Neural cell (in vitro differentiated cells): ENCODE results near the gene HDAC3. TPM values are rescaled to one million over a fixed set of nuclear protein-coding genes. Genes with fewer than 3 reads are reported as not detected.

Experiments
- H2AFZ ChIP-seq: fragments of 200-600, 300-800 bp; sonication (generic), shearing (Covaris generic); 2 replicates; pipeline ENCODE4 v1.6.0; 2014; ENCODE audit warnings: low read depth, mild to moderate bottlenecking, antibody characterized with exemption, low read length, moderate library complexity
- H3F3A ChIP-seq: fragments of 200-600 bp; shearing (Covaris generic); 2 replicates; pipeline ENCODE4 v1.6.1; 2016; ENCODE audit warnings: mild to moderate bottlenecking, moderate library complexity, mixed read lengths, antibody characterized with exemption, low read length; ENCODE audit not compliant: insufficient read depth, poor library complexity, severe bottlenecking
- H3K27ac ChIP-seq: fragments of 200-600, 300-800 bp; sonication (generic), shearing (Covaris generic); 2 replicates; pipeline ENCODE4 v1.5.1; 2014; ENCODE audit warnings: mild to moderate bottlenecking, low read length, moderate library complexity
- H3K27me3 ChIP-seq: fragments of 300-800, 200-600 bp; sonication (generic), shearing (Covaris generic); 2 replicates; pipeline ENCODE4 v1.6.0; 2014; ENCODE audit warnings: mild to moderate bottlenecking, low read depth, low read length, moderate library complexity; ENCODE audit not compliant: insufficient read depth
- H3K36me3 ChIP-seq: fragments of 300-800, 200-600 bp; sonication (generic), shearing (Covaris generic); 2 replicates; pipeline ENCODE4 v1.5.1; 2014; ENCODE audit warnings: mild to moderate bottlenecking, antibody characterized with exemption, low read length, moderate library complexity; ENCODE audit not compliant: insufficient read depth
- H3K4me2 ChIP-seq: fragments of 300-800, 200-600 bp; sonication (generic), shearing (Covaris generic); 2 replicates; pipeline ENCODE4 v1.6.0; 2014; ENCODE audit warnings: mild to moderate bottlenecking, low read length
- H3K4me3 ChIP-seq: fragments of 300-800, 200-600 bp; sonication (generic), shearing (Covaris generic); 2 replicates; pipeline ENCODE4 v1.5.1; 2014; ENCODE audit warnings: mild to moderate bottlenecking, low read length, moderate library complexity
- H3K79me2 ChIP-seq: fragments of 200-600 bp; shearing (Covaris generic); replicated peaks from 2 replicates; pipeline ENCODE4 v1.6.0; 2014; ENCODE audit warnings: mild to moderate bottlenecking, low read length, moderate library complexity; ENCODE audit not compliant: insufficient read depth
- H3K9ac ChIP-seq: fragments of 300-800, 200-600 bp; sonication (generic), shearing (Covaris generic); 2 replicates; pipeline ENCODE4 v1.6.1; 2016; ENCODE audit warnings: mild to moderate bottlenecking, low read length, mixed read lengths
- H3K9me2 ChIP-seq: fragments of 200-600 bp; shearing (Covaris generic); 2 replicates; pipeline ENCODE4 v1.6.1; 2016; ENCODE audit warnings: mild to moderate bottlenecking, low read length, mixed read lengths; ENCODE audit not compliant: insufficient read depth
- H3K9me3 ChIP-seq: fragments of 200-600, 300-800 bp; sonication (generic), shearing (Covaris generic); 2 replicates; pipeline ENCODE4 v1.6.1; 2016; ENCODE audit warnings: mild to moderate bottlenecking, mixed run types, low read length, moderate library complexity, mixed read lengths
- H4K20me1 ChIP-seq: fragments of 200-600 bp; shearing (Covaris generic); 2 replicates; pipeline ENCODE4 v1.6.1; 2016; ENCODE audit warnings: mild to moderate bottlenecking, mixed run types; ENCODE audit not compliant: insufficient read depth
- EP300 ChIP-seq: fragments of 450-650 bp; conservative IDR thresholded peaks from 2 replicates; pipeline ENCODE4 v1.6.1; 2014; ENCODE audit warnings: antibody characterized with exemption, mild to moderate bottlenecking, moderate library complexity; ENCODE audit not compliant: poor library complexity, severe bottlenecking
- EZH2 ChIP-seq: fragments of 200-600, 300-800 bp; shearing (Covaris generic), sonication (generic); IDR thresholded peaks from 2 replicates; pipeline ENCODE4 v1.6.1; 2014; ENCODE audit warnings: antibody characterized with exemption, low read length, borderline replicate concordance, mild to moderate bottlenecking; ENCODE audit not compliant: insufficient read depth, poor library complexity, severe bottlenecking
- MXI1 ChIP-seq: fragments of 450-650 bp; conservative IDR thresholded peaks from 2 replicates; pipeline ENCODE4 v1.6.1; 2014; ENCODE audit warnings: antibody characterized with exemption, mild to moderate bottlenecking; ENCODE audit not compliant: poor library complexity, severe bottlenecking
- POLR2AphosphoS5 ChIP-seq: IDR thresholded peaks from 2 replicates; pipeline ENCODE4 v1.6.1; 2012
- RAD21 ChIP-seq: fragments of 450-650 bp; conservative IDR thresholded peaks from 2 replicates; pipeline ENCODE4 v1.6.1; 2014; ENCODE audit warnings: antibody characterized with exemption, mild to moderate bottlenecking, moderate library complexity
- REST ChIP-seq: IDR thresholded peaks from 2 replicates; pipeline ENCODE4 v1.6.1; 2012; ENCODE audit warnings: borderline replicate concordance
- SMC3 ChIP-seq: fragments of 450-650 bp; conservative IDR thresholded peaks from 2 replicates; pipeline ENCODE4 v1.6.1; 2014; ENCODE audit warnings: antibody characterized with exemption, mild to moderate bottlenecking, moderate library complexity; ENCODE audit not compliant: poor library complexity
- TAF1 ChIP-seq: IDR thresholded peaks from 2 replicates; pipeline ENCODE4 v1.6.1; 2012; ENCODE audit warnings: low read depth
- polyA plus RNA-seq: library from polyadenylated mRNA; depleted of rRNA; stranded (reverse); fragments of >200 nt; gene quantifications from 2 replicates; pipeline ENCODE4 v1.2.3, GENCODE V29; 2014
- TF ChIP-seq, protein P1 (sequence below): fragments of 450-650 bp; IDR thresholded peaks from 2 replicates; pipeline ENCODE4 v1.5.1; 2014; ENCODE audit warnings: antibody characterized with exemption, mild to moderate bottlenecking, moderate library complexity; ENCODE audit not compliant: poor library complexity, severe bottlenecking

The HDAC3 gene
- polyA plus RNA-seq, 1 donor from 2014 or later, result 115 TPM

DNA sequence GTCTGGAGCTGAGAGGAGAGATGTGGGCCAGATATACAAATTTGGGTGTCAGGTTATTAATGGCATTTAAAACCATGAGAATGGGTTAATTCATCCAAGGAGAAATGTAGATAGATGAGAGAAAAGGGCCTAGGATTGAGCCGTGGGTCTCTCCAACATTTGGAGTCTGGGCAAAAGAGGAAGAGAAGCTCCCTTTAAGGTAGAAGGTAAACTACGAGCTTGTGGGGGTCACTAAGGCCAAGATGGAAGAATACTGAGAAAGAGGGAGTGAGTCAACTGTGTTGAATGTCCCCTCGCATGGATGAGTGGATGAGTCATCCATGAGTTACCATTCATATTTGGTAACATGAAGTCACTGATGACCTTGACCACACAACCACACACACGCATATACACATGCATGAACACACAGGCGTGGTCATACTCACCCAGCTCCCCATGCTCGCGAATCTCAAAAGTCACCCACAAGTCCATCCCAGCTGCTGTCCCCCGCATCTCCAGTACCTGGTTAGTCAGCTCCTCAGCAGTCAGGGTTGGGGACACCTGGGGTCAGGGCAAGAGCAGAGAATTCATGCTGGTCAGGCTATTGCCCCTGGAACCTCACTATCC, 21.4 kb upstream of the HDAC3 start:
- Histone ChIP-seq H3K4me3 (no peak overlapping the region), H3K9me2 (no peaks in the 10 kb centered on the region), H3K4me2 (no peak overlapping the region), H4K20me1 (no peaks in the 10 kb centered on the region), H3K36me3 (no peaks in the 10 kb centered on the region), H3K9ac (no peak overlapping the region), H3K27me3 (no peaks in the 10 kb centered on the region), H3K27ac (no peak overlapping the region), H2AFZ (no peak overlapping the region), H3K79me2 (no peaks in the 10 kb centered on the region), H3K9me3 (no peaks in the 10 kb centered on the region), H3F3A (no peaks in the 10 kb centered on the region)
- TF ChIP-seq POLR2AphosphoS5 (no peak), REST (no peak), MXI1 (no peak), TAF1 (no peak), RAD21 (no peak), SMC3 (no peak), EP300 (no peak), EZH2 (no peak)
- TF ChIP-seq, protein P1, sequence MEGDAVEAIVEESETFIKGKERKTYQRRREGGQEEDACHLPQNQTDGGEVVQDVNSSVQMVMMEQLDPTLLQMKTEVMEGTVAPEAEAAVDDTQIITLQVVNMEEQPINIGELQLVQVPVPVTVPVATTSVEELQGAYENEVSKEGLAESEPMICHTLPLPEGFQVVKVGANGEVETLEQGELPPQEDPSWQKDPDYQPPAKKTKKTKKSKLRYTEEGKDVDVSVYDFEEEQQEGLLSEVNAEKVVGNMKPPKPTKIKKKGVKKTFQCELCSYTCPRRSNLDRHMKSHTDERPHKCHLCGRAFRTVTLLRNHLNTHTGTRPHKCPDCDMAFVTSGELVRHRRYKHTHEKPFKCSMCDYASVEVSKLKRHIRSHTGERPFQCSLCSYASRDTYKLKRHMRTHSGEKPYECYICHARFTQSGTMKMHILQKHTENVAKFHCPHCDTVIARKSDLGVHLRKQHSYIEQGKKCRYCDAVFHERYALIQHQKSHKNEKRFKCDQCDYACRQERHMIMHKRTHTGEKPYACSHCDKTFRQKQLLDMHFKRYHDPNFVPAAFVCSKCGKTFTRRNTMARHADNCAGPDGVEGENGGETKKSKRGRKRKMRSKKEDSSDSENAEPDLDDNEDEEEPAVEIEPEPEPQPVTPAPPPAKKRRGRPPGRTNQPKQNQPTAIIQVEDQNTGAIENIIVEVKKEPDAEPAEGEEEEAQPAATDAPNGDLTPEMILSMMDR, result no peak

- H3K36me3 ChIP-seq, result no peaks in the 10 kb centered on the region
- no peaks in the 10 kb centered on the region for H3K79me2 ChIP-seq
- no peaks in the 10 kb centered on the region for H4K20me1 ChIP-seq
- no peak overlapping the region for H3K4me3 ChIP-seq
- no peaks in the 10 kb centered on the region for H3F3A ChIP-seq
- no peak for TF ChIP-seq EZH2
- TF ChIP-seq SMC3, result no peak
- TF ChIP-seq EP300, result no peak
- TF ChIP-seq, protein P1, result no peak
- no peak for TF ChIP-seq RAD21
- no peak for TF ChIP-seq POLR2AphosphoS5
- TF ChIP-seq TAF1, result no peak
- no peak for TF ChIP-seq MXI1
- no peak for TF ChIP-seq REST
- H2AFZ ChIP-seq, result no peak overlapping the region
- H3K27me3 ChIP-seq, result no peaks in the 10 kb centered on the region
- H3K9me3 ChIP-seq, result no peaks in the 10 kb centered on the region
- no peak overlapping the region for H3K4me2 ChIP-seq
- no peak overlapping the region for H3K9ac ChIP-seq
- no peaks in the 10 kb centered on the region for H3K9me2 ChIP-seq
- H3K27ac ChIP-seq, result no peak overlapping the region
These were observed 20.8 kb upstream of the HDAC3 start for GRCh38 chr5:141657404-141657803.
